ENCODE results near the gene CHST11. TPM values are rescaled to one million over a fixed set of nuclear protein-coding genes. Genes with fewer than 3 reads are reported as not detected.

The CHST11 gene
- total and polyA plus RNA-seq, 10 of the 15 experiments (the other 5 are each of a cell fraction or from before 2014, with no cell fraction given), result 1.9 to 38.1 (median 17.2) TPM

- TF ChIP-seq SMC3 (IDR thresholded peaks at IDR 0.05; ENCODE audit: borderline replicate concordance, low read length) (no peak), NBN (IDR thresholded peaks at IDR 0.05) (no peak), CREM (IDR thresholded peaks at IDR 0.05; ENCODE audit: low read depth) (peak; percentile 2; the same call in 1 of the 2 replicates), POLR2AphosphoS5 (IDR thresholded peaks at IDR 0.05; ENCODE audit: low read length) (0 out of 2 replicates have a peak, but pooled peaks have one; percentile 39), IKZF1 (conservative IDR thresholded peaks at IDR 0.05) (peak; percentile 24), ATF2 (IDR thresholded peaks at IDR 0.05; ENCODE audit: low read length) (peak; percentile 10; the same call in 1 of the 2 replicates), MYC (IDR thresholded peaks at IDR 0.05; ENCODE audit: insufficient read depth, insufficient read length, insufficient replicate concordance, low read length, severe bottlenecking) (no peak), RBBP5 (conservative IDR thresholded peaks at IDR 0.05) (0 out of 2 replicates have a peak, but pooled peaks have one; percentile 29), IRF3 (IDR thresholded peaks at IDR 0.05) (no peak), SMAD5 (IDR thresholded peaks at IDR 0.05; ENCODE audit: low read depth) (no peak), EZH2 (IDR thresholded peaks at IDR 0.05; ENCODE audit: borderline replicate concordance, control insufficient read depth, low read depth, low read length) (no peak), IKZF2 (IDR thresholded peaks at IDR 0.05) (peak in 1 of 2 experiments; percentile 49; a peak in 1 of 4 replicates), NFYA (IDR thresholded peaks at IDR 0.05; ENCODE audit: borderline replicate concordance, low read depth, low read length) (no peak), HCFC1 (IDR thresholded peaks at IDR 0.05; ENCODE audit: low read length) (no peak), PAX5 (IDR thresholded peaks at IDR 0.05; ENCODE audit: borderline replicate concordance, low read depth, low read length) (no peak), CUX1 (IDR thresholded peaks at IDR 0.05; ENCODE audit: insufficient replicate concordance, low read depth, low read length) (peak; percentile 16), FOXM1 (IDR thresholded peaks at IDR 0.05; ENCODE audit: low read depth, low read length) (peak; percentile 1; the same call in 1 of the 2 replicates), FOS (IDR thresholded peaks at IDR 0.05; ENCODE audit: borderline replicate concordance, extremely low read depth, insufficient read length) (no peak), GABPA (IDR thresholded peaks at IDR 0.05; ENCODE audit: low read depth) (no peak), MXI1 (IDR thresholded peaks at IDR 0.05; ENCODE audit: low read depth, low read length) (no peak), YY1 (IDR thresholded peaks at IDR 0.05; ENCODE audit: low read depth, low read length) (no peak), HDGF (IDR thresholded peaks at IDR 0.05) (0 out of 2 replicates have a peak, but pooled peaks have one; percentile 48), TARDBP (IDR thresholded peaks at IDR 0.05; ENCODE audit: borderline replicate concordance) (no peak), ZNF217 (IDR thresholded peaks at IDR 0.05) (no peak), RUNX3 (IDR thresholded peaks at IDR 0.05; ENCODE audit: low read length) (peak; percentile 55), NFIC (IDR thresholded peaks at IDR 0.05; ENCODE audit: low read depth, low read length) (no peak), POLR2A (IDR thresholded peaks at IDR 0.05; ENCODE audit: low read depth, low read length) (no peak), STAT3 (IDR thresholded peaks at IDR 0.05; ENCODE audit: low read depth, low read length) (0 out of 2 replicates have a peak, but pooled peaks have one; percentile 9)
Measured at GRCh38 chr12:104494793-104495158, 38.0 kb downstream of the CHST11 start (continued).
